Tibial artery (tissue), 4 donors: ENCODE measurements around the gene ABCB6.

Source experiments
- DNase-seq, 2 donors: peaks; one replicate each; pipeline ENCODE4 v3.0.0-alpha.2; 2019
- H3K27ac ChIP-seq, 2 donors: fragments of 200-600 bp; sonication (generic) in 1 of 2; 1 replicate in 1 of 2; 2 replicates in 1 of 2; pipeline ENCODE4 v1.5.1; 2018 to 2019; ENCODE audit warnings: mild to moderate bottlenecking in 1 of 2
- H3K27me3 ChIP-seq, 2 donors: fragments of 200-600 bp; sonication (generic) in 1 of 2; one replicate each; pipeline versions ENCODE4 v1.5.1 to v1.6.0; 2016 to 2019
- H3K36me3 ChIP-seq, 3 donors: fragments of 200-600 bp; sonication (generic) in 2 of 3; one replicate each; pipeline ENCODE4 v1.5.1; 2016 to 2019; ENCODE audit warnings: mild to moderate bottlenecking in 2 of 3
- H3K4me1 ChIP-seq, 4 donors: fragments of 200-600 bp; sonication (generic) in 2 of 4; 1 replicate in 3 of 4; 2 replicates in 1 of 4; pipeline ENCODE4 v1.5.1; 2016 to 2019
- H3K4me3 ChIP-seq, 2 donors: fragments of 200-600 bp; sonication (generic) in 1 of 2; 1 replicate in 1 of 2; 2 replicates in 1 of 2; pipeline ENCODE4 v1.5.1; 2018 to 2019; ENCODE audit warnings: mild to moderate bottlenecking in 2 of 2
- H3K9me3 ChIP-seq, 3 donors: fragments of 200-600 bp; sonication (generic) in 1 of 3; one replicate each; pipeline ENCODE4 v1.5.1; 2016 to 2019
- intact Hi-C: fragments of 100-400 bp; cut with DNase I; formaldehyde crosslinking; loops from one replicate; pipeline ENCODE4 v1.15.0; 2023; ENCODE audit warnings: low total_unique reads
- TF ChIP-seq, protein P1 (sequence below), 2 experiments: fragments of 200-600 bp in 1 of 2; fragments of 450-650 bp in 1 of 2; IDR thresholded peaks; one replicate each; pipeline ENCODE4 v1.5.1; 2017 to 2019; ENCODE audit warnings: antibody characterized with exemption in 2 of 2, mild to moderate bottlenecking in 1 of 2, moderate library complexity in 1 of 2

ABCB6 gene

DNA sequence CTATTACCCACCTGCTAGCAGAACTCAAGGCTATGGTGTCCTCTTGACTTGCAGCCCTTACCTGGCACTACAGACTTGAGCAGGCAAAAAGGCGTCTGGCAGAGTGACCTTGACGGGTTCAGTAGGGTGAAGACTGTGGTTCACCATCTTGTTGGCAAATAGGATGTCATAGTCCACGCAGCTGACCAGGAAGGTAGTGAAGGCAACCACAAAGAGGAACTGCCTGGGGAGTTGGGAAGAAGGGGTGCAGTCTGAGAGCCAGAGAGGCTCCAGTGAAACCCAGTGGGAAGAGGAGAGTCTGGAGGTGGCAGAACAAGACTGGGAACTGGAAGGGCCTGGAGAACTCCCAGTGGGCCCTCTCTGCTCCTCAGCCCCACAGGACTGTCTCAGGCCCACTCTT, 6.6 kb upstream of the ABCB6 start:
- peaks cover 0 to 30% (median 17%) of the 10 kb centered on the region in 4 donors for H3K4me1 ChIP-seq
- peaks cover 54 to 71% (median 69%) of the 10 kb centered on the region in 3 donors for H3K36me3 ChIP-seq
- intact Hi-C loops: loop anchor here (10.0 kb wide), 1 partner anchor 69 kb away; no protein-coding TSS in a partner anchor
- no peak overlapping the region for H3K27ac ChIP-seq
- DNase-seq: no peak
- no peaks in the 10 kb centered on the region for H3K9me3 ChIP-seq
- no peaks in the 10 kb centered on the region for H3K27me3 ChIP-seq
- no peak overlapping the region for H3K4me3 ChIP-seq
- TF ChIP-seq, protein P1, sequence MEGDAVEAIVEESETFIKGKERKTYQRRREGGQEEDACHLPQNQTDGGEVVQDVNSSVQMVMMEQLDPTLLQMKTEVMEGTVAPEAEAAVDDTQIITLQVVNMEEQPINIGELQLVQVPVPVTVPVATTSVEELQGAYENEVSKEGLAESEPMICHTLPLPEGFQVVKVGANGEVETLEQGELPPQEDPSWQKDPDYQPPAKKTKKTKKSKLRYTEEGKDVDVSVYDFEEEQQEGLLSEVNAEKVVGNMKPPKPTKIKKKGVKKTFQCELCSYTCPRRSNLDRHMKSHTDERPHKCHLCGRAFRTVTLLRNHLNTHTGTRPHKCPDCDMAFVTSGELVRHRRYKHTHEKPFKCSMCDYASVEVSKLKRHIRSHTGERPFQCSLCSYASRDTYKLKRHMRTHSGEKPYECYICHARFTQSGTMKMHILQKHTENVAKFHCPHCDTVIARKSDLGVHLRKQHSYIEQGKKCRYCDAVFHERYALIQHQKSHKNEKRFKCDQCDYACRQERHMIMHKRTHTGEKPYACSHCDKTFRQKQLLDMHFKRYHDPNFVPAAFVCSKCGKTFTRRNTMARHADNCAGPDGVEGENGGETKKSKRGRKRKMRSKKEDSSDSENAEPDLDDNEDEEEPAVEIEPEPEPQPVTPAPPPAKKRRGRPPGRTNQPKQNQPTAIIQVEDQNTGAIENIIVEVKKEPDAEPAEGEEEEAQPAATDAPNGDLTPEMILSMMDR (IDR thresholded peaks at IDR 0.05): no peak

DNA sequence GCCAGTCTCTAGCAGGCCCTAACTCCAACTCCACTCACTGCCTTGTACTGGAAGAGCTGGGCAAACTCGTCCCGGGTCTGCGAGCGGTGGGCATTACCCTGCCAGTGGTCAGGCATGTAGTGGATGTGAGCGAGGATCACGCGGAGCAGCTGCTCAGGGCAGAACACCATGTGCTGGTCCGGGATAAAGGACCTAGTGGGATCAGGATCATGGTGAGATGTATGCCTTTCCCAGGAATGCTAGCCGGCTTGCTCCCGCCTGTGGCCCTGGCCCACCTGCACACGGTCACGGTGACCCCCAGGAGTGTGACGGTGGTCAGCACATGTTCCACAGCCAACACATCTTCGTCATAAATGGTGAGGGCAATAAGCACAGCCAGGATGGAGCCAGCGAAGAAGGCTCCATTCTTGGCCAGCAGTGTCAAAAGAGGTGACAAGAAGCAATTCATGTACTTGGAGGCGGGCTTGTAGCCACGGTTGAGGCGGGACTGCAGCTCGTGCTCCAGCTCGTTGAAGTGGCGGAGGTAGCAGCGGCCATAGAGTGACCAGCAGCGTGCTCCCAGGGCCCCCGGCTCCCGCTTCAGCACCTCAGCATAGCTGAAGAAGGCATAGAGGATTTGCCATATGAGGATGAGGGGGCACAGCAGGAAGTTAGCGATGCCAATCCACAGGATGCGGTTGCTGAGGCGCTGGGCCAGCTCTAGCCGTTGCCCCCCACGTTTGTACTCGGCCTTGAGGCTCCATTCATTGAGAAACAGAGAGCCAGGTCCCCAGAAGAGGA, 5.3 kb upstream of the ABCB6 start:
- Histone ChIP-seq H3K9me3 (no peaks in the 10 kb centered on the region), H3K4me3 (no peak overlapping the region), H3K4me1 (peaks cover 5 to 39% (median 28%) of the 10 kb centered on the region in 4 donors), H3K36me3 (peaks cover 58 to 77% (median 74%) of the 10 kb centered on the region in 3 donors), H3K27ac (no peak overlapping the region), H3K27me3 (no peaks in the 10 kb centered on the region)
- DNase-seq: no peak
- TF ChIP-seq, protein P1 (IDR thresholded peaks at IDR 0.05): no peak
- intact Hi-C loops: loop anchor here (10.0 kb wide), 1 partner anchor 71 kb away; no protein-coding TSS in a partner anchor

DNA sequence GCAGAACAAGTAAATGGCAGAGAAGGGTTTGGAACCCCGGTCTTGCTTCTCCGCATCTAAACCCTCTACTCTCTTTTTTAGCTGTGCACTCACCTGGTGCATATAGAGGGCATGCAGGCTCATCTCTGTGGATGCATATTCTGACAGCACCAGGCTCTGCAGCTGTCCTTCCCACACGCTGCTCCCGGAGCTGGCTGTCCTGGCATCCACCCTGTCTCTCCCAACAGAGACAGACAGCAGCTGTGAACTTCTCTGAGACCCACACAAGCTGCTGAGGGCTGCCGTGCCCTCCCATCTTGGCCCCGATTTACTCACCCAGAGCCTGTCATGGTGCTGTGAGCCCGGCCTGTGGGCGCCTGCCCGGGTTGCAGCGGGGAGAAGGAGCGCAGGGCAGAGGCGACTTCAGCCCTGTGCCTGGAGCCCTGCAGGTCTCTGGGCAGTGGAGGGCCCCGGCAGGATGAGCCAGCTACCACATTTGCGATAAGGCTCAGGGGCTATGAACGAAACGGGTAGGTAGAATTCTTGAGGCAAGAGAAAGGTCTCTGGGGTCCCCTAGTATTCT, 3.3 kb upstream of the ABCB6 start:
- H3K27me3 ChIP-seq: no peaks in the 10 kb centered on the region
- no peak overlapping the region for H3K27ac ChIP-seq

DNA sequence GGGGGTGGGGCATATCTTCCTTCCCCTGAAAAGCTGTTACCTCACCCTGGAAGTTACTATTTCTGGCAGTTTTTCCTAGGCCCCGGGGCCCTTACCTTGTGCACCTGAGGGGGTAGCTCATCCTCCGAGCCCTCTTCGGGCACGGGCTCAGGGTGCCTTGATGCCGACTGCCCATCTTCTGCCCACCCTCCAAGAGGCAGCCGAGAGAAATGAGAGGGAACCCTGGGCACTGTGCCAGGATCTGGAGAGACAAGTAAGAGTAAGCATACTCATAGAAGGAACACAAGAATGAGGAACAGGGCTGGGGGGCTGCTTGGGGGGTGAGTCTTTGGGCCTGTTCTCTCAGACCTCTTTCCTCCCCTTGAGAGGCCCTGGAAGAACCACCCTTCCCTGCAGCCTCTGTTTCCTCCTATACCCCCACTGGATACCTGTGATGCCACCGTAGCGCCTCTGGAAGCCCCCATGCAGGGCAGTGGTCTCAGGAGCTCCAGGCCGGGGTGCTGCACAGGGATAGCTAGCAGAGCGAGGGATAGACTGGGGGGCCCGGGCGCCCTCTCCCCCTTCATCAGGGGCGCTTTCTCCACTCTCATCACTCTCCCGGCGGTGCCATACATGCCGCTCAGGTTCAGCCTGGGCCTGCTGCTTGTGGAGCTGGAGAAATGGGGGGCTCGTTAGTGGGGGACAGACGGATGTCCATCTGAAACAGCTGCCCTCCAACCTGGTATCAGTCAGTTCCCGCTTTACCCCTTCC, 2.1 kb upstream of the ABCB6 start:
- H3K27ac ChIP-seq: peak overlapping the region in 1 of 2 donors; percentile 88
- H3K9me3 ChIP-seq: no peaks in the 10 kb centered on the region
- H3K4me1 ChIP-seq: peaks cover 5 to 45% (median 30%) of the 10 kb centered on the region in 4 donors
- no peaks in the 10 kb centered on the region for H3K27me3 ChIP-seq
- intact Hi-C loops: loop anchor here (10.0 kb wide), 1 partner anchor 74 kb away; no protein-coding TSS in a partner anchor
- H3K4me3 ChIP-seq: no peak overlapping the region
- peaks cover 57 to 68% (median 61%) of the 10 kb centered on the region in 3 donors for H3K36me3 ChIP-seq
- TF ChIP-seq, protein P1 (IDR thresholded peaks at IDR 0.05): no peak
- DNase-seq: no peak

More for the DNA sequence above, 3.3 kb upstream of the ABCB6 start:
- no peak for DNase-seq
- intact Hi-C loops: loop anchor here (10.0 kb wide), 1 partner anchor 73 kb away; no protein-coding TSS in a partner anchor
- TF ChIP-seq, protein P1 (IDR thresholded peaks at IDR 0.05): no peak
- H3K4me3 ChIP-seq: no peak overlapping the region
- H3K9me3 ChIP-seq: no peaks in the 10 kb centered on the region
- H3K4me1 ChIP-seq: peaks cover 5 to 37% (median 22%) of the 10 kb centered on the region in 4 donors
- H3K36me3 ChIP-seq: peaks cover 58 to 75% (median 70%) of the 10 kb centered on the region in 3 donors

DNA sequence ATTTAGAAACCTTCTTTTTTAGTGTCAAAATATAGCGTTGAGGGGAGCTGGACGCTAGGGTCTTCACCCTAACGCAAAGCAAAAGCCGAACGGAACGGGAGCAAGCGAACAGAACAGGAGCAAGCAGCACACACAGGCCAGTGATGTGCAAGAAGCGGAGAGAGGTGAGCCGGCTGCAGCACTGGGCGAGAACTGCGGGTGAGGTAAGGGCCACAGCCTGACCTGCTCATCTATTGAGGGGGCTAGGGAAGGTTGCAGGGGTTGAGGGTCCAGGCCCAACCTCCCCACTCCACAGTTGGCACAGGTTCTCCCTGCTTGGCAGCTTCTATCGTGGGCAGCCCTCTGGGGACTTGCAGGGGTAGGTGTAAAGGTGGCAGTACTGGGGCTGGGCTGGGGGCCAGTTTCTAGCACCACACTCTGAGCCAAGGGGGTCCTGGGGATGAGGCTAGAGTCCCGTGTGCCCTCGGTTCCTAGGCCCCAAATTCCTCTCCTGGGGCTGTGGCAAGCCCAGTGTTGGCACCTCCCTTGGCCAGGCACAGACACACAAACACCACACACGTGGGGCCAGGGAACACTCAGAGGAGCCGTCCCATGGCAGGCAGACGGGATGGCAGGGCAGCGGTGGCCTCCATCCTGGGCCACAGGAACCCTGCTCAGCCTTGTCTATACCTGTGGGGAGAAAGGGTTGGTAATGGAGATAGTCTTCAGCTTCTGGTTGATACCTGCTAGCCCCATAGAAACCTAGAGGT, 1.2 kb upstream of the ABCB6 start:
- TF ChIP-seq, protein P1 (IDR thresholded peaks at IDR 0.05): no peak
- Histone ChIP-seq H3K9me3 (no peaks in the 10 kb centered on the region), H3K27ac (peak overlapping the region; percentile 88 to 89), H3K36me3 (peaks cover 50 to 68% (median 59%) of the 10 kb centered on the region in 3 donors), H3K4me3 (peak overlapping the region in 1 of 2 donors; percentile 60), H3K4me1 (peaks cover 5 to 41% (median 31%) of the 10 kb centered on the region in 4 donors), H3K27me3 (no peaks in the 10 kb centered on the region)
- DNase-seq: no peak
- intact Hi-C loops: loop anchor here (5.0 to 10.0 kb wide), 2 partner anchors 43 to 75 kb away; partner anchors contain the start of genes CNPPD1 and RETREG2
